Fibroblast of the conjunctiva (primary cell): ENCODE measurements around the gene ATF4.
"Not testable (repeated sequence)": the region's sequence is repeated elsewhere in the genome, so short reads cannot be mapped to it uniquely, and the experiment has no call there.

Source experiments
- DNase-seq: peaks from one replicate; pipeline ENCODE4 v3.0.0-alpha.2; 2010; ENCODE audit warnings: low read depth

The ATF4 gene

DNA sequence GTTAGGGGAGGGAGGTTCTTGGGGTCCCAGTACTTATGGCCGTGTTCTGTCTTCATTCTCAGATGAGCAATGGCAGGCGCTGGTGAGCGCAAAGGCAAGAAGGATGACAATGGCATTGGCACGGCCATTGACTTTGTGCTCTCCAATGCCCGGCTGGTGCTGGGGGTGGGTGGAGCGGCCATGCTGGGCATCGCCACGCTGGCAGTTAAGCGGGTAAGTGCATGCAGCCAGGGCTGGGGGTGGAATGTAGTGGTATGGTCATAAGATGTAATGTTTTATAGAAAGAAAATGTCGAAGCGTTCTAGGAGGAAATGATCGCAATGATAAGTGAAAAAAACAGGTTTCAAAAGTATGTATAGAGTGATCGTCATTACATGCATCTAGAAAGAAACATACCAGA is 9.1 kb upstream of the ATF4 start:
- DNase-seq = no peak

GRCh38 chr22:39512026-39512425 is 8.3 kb upstream of the ATF4 start:
- no peak for DNase-seq

GRCh38 chr22:39513791-39514190 is 6.6 kb upstream of the ATF4 start:
- DNase-seq = no peak

DNA sequence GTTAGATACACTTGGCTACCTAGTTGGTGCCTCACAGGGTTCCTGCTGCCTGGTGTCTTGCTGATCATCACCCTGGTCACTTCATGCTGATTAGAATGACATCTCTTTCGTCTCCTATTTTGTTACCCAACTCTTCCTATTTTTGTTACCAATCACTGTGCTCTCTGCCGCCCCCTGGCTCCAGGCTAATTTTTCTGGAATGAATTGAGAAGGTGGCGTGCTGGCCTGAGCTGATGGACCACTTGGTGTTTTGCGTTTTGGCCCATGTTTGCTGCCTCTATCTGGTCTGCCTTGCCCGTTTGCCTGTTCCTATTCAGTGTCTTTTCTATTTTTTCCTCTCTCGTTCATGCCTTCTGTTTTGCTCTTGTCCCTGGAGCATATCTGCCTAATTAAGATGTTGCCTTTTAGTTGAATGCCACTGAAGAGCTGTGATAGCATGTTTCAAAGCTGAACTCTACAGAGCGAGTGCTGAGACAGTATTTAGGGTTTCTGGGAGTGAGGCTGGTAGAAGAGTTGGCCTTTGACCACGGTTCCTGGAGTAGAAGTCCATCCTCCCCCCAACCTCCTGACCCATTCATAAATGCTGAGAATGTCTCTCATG is 5.9 kb upstream of the ATF4 start:
- DNase-seq = no peak

GRCh38 chr22:39515266-39516050 is 4.9 kb upstream of the ATF4 start:
- no peak for DNase-seq

- DNase-seq = no peak
These were observed 2.9 kb upstream of the ATF4 start for GRCh38 chr22:39517470-39517869.

DNA sequence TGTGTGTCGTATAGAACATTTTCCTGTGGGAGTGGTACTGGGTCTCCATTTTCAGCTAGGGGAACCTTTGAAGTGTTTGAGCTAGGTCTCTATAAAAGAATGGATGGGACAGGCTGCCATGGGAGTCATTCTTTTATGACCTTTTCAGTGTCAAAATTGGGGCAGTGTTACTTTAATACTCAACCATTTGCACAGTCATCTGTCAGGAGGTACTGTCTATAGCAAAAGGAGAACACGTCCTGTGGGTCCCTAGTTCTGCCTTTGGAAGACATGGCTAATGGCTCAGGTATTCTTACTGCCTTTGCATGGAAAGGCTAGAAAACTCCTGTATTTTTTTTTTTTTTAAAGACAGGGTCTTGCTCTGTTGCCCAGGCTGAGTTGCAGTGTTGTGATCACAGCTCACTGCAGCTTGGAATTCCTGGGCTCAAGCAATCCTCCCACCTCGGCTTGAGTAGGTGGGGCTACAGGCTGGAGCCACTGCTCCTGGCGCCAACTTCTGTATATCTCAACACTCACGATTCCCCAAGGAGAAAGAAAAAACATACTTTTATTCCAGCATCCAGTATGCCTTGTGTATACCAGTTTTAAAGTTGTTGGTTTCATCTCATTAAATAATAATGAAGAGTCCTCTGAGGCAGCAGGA is 2.1 kb upstream of the ATF4 start:
- no peak for DNase-seq

DNA sequence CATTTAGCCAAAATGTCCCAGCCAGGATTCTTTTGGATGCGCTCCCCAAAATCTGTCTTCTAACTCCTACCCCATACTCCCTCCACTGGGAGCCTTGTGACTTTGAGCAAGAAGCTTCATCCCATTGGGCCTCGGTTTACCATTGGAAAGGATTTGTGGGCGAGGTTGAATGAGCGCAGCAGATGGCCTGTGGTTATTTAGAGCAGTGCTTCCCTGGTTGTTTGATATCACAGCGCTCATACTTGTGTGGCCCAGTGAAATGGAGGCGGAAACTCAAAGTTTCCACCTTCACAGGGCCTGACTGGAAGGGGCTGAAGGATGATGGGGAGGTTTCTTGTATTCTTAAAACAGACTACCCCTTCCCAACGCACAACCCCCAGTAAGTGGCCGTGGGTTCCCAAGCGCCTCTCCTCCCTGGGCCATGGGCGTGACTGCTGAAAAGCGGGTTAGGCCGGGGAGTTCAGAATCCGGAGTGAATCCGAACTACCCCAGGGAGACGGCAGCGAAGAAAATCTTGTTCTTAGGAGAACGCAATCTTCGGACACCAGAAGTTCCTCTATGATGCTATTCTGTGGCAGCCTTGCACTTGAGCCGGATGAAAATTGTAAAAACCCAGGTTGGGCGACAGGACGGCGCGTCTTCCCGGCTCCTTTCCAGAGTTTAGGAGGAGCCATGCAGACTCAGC is 1.2 kb upstream of the ATF4 start:
- DNase-seq = no peak

DNA sequence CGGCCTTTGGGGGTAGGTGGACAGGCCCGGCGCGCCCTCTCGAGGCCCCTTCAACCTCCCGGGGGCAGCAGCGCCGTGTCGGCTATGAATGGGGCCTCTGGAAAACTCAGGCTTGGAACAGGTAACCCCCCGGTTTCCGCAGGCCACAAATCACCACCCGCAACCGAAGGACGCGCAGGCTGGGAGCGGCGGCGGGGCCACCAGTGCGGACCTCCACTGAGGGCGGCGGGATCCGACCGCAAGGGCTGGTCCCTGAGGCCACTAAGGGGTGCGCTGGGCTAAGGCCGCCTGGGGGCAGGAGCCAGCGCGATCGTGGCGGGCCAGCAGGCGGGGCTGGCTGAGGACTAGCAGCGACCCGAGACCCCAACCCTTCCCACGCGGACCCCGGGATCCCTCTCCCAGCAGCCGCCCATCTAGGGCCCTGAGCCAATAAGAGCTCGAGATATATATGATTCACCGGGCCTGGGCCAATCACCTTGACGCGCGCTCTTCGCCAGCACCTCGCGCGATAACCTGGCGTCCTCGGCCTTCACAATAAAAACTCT is 609 bp upstream of the ATF4 start:
- DNase-seq = peak; percentile 98

GRCh38 chr22:39521106-39521885 is 934 bp downstream of the ATF4 start:
- DNase-seq = peak; percentile 74

- not testable (repeated sequence) for DNase-seq
These were observed 1.7 kb downstream of the ATF4 start for GRCh38 chr22:39522091-39522490.

GRCh38 chr22:39522567-39523300 is 2.4 kb downstream of the ATF4 start:
- DNase-seq = no peak

GRCh38 chr22:39524089-39524752 is 3.9 kb downstream of the ATF4 start:
- DNase-seq = no peak

GRCh38 chr22:39524753-39525657 is 4.6 kb downstream of the ATF4 start:
- no peak for DNase-seq

GRCh38 chr22:39525658-39525975 is 5.3 kb downstream of the ATF4 start:
- DNase-seq = no peak

DNA sequence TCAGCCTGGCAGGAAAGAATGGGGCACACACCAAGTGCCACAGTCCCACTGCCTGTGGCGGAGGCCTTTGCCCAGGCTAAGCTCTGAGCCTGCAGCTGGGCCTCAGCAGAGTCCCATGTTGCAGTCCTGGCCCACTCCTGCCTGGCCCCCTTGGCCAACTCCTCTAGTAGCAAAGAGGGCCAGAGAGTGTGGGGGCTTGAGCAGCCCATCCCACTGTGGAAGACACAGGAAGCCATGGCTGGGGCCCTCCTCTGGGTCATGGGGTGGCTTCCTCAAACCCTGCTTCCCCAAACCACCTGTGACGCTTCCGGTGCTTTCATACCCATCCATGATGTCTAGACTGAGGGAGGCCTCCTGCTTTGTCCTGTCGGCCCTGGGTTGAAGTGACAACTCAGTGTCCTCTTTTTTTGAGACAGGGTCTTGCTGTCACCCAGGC is 6.4 kb downstream of the ATF4 start:
- no peak for DNase-seq

DNA sequence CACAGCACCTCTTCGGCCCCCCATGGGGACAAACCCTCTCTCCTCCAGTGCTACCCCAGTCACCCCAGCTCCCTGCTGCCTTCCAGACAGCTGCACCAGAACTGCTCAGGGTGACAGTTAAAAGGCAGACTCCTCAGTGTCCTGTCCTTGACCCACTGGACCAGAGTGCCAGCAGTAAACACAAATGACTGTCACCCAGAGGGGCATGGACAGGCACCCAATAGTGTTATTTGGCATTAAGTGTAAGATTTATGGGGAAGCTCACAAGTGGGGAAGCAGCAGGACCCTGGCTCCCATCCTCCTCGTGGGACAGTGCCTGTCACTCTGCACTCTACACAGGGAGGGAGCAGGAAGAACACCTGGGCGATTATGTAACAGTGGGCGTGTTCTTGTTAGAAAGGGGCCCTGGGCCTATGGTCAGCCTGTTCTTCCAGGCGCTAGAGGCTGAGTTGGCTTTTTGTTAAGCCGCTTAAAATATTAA is 7.2 kb downstream of the ATF4 start:
- no peak for DNase-seq

GRCh38 chr22:39528080-39528661 is 7.8 kb downstream of the ATF4 start:
- no peak for DNase-seq
